ENCODE results near the gene MACROD2.

DNA sequence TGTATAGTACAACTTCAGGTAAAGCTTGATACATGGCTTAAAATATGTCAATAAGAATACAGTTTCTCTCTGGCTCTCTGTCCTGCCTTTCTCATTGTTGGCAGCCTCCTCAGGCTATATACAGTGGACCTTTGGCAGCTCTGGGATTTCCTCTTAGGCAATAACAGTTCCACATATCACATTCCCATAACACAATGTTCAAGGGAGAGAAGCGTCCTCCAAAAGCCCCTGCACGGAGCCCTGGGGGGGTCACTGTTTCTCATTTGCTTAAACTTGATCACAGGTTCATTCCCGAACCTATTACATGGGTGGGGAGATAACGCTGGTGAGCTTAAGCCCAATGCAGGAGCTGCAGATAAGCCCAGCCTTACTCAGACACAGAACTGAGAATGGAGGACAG, 346.5 kb downstream of the MACROD2 start:
- TF ChIP-seq CTCF (tag by site-specific recombination; IDR thresholded peaks at IDR 0.05), result no peak
- no peak for TF ChIP-seq ZNF558 (tag by site-specific recombination; IDR thresholded peaks at IDR 0.05)
- TF ChIP-seq, protein P1, sequence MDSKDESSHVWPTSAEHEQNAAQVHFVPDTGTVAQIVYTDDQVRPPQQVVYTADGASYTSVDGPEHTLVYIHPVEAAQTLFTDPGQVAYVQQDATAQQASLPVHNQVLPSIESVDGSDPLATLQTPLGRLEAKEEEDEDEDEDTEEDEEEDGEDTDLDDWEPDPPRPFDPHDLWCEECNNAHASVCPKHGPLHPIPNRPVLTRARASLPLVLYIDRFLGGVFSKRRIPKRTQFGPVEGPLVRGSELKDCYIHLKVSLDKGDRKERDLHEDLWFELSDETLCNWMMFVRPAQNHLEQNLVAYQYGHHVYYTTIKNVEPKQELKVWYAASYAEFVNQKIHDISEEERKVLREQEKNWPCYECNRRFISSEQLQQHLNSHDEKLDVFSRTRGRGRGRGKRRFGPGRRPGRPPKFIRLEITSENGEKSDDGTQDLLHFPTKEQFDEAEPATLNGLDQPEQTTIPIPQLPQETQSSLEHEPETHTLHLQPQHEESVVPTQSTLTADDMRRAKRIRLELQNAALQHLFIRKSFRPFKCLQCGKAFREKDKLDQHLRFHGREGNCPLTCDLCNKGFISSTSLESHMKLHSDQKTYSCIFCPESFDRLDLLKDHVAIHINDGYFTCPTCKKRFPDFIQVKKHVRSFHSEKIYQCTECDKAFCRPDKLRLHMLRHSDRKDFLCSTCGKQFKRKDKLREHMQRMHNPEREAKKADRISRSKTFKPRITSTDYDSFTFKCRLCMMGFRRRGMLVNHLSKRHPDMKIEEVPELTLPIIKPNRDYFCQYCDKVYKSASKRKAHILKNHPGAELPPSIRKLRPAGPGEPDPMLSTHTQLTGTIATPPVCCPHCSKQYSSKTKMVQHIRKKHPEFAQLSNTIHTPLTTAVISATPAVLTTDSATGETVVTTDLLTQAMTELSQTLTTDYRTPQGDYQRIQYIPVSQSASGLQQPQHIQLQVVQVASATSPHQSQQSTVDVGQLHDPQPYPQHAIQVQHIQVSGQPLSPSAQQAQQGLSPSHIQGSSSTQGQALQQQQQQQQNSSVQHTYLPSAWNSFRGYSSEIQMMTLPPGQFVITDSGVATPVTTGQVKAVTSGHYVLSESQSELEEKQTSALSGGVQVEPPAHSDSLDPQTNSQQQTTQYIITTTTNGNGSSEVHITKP (tag by site-specific recombination; IDR thresholded peaks at IDR 0.05), result no peak
- no peak for TF ChIP-seq ZNF274 (IDR thresholded peaks at IDR 0.05; ENCODE audit: low read length)
- no peak for TF ChIP-seq ZNF274 (tag by site-specific recombination; IDR thresholded peaks at IDR 0.05; ENCODE audit: borderline replicate concordance)
- TF ChIP-seq ZNF830 (tag by site-specific recombination; IDR thresholded peaks at IDR 0.05; ENCODE audit: low read depth), result no peak
- no peak for TF ChIP-seq GLI4 (tag by site-specific recombination; IDR thresholded peaks at IDR 0.05)
